ENCODE measurements around the gene GNAT1.

DNA sequence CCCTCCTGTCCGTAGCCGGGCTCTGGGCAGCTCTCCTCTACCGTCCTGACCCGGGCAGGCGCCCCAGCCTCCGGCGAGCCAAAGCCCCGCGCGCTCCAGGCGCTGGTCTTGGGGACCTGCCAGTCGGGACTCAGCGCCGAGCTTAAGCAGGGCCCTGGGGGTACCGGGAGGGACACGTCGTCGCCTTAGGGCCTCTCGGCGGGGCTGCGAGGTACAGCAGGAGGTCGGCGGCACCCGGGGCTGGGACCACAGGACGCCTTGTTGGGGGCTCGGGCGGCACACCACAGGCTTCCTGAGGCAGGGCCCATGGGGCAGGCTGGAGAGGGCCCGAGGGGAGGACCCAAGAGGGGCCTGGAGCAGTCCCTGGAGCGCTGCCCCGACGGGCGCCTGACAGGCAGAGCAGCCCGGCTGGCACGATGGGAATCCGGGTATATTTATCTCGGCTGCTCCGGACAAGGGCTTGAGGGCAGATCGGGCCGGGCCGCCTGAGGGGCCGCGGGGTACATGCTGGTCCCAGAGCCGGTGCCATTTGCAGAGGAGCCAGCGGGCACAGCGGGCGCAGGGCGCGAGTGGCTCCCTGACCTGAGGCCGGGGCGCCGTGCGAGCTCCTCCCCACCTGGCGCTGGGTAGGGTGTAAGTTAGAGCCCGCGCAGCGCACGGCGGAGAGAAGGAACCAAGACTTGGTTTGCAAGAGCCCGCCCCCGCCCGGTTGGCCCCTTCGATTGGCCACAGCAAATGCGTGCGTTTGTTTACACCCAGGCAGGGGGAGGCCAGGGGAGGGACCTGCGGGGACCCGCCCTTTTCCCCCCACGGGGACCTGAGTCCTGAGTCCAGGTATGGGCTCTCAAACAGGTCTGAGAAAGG lies 14.2 kb downstream of the GNAT1 start:
- TF ChIP-seq, protein P1, sequence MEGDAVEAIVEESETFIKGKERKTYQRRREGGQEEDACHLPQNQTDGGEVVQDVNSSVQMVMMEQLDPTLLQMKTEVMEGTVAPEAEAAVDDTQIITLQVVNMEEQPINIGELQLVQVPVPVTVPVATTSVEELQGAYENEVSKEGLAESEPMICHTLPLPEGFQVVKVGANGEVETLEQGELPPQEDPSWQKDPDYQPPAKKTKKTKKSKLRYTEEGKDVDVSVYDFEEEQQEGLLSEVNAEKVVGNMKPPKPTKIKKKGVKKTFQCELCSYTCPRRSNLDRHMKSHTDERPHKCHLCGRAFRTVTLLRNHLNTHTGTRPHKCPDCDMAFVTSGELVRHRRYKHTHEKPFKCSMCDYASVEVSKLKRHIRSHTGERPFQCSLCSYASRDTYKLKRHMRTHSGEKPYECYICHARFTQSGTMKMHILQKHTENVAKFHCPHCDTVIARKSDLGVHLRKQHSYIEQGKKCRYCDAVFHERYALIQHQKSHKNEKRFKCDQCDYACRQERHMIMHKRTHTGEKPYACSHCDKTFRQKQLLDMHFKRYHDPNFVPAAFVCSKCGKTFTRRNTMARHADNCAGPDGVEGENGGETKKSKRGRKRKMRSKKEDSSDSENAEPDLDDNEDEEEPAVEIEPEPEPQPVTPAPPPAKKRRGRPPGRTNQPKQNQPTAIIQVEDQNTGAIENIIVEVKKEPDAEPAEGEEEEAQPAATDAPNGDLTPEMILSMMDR (IDR thresholded peaks at IDR 0.05) = no peak
- TF ChIP-seq POLR2A (IDR thresholded peaks at IDR 0.05) = no peak
